ENCODE data around the gene SLC25A21.

DNA sequence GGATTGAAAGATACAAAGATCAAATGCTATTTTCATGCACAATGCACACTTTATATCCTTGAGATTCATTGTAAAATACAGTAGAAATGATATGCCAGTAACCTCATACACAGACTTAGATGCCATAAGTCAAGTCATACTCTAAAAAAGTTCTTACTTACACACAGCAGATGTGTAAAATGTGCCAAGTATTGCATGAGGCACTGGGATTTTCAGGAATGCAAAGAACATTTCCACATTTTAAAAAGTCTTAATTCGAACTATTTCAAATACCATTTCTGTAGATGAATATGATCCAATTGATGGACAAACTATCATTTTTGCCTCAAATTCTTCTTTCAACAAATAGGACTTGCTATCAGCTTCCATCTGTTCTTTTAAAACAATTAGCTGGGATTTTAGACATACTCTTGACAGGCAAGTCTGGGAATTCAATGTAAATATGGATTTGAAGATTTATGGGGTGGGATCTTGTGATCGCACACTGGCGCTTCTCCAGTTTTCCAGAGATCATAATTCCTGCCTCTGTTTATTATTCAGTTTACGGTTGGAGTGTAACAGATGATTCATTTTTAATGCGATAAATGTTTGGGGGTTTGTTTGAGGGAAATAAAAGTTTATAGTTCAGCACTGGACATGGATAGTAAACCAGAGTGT is 326.9 kb downstream of the SLC25A21 start:
- TF ChIP-seq, protein P1, sequence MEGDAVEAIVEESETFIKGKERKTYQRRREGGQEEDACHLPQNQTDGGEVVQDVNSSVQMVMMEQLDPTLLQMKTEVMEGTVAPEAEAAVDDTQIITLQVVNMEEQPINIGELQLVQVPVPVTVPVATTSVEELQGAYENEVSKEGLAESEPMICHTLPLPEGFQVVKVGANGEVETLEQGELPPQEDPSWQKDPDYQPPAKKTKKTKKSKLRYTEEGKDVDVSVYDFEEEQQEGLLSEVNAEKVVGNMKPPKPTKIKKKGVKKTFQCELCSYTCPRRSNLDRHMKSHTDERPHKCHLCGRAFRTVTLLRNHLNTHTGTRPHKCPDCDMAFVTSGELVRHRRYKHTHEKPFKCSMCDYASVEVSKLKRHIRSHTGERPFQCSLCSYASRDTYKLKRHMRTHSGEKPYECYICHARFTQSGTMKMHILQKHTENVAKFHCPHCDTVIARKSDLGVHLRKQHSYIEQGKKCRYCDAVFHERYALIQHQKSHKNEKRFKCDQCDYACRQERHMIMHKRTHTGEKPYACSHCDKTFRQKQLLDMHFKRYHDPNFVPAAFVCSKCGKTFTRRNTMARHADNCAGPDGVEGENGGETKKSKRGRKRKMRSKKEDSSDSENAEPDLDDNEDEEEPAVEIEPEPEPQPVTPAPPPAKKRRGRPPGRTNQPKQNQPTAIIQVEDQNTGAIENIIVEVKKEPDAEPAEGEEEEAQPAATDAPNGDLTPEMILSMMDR (IDR thresholded peaks at IDR 0.05), result no peak
- TF ChIP-seq POLR2AphosphoS5 (IDR thresholded peaks at IDR 0.05) (no peak), EP300 (IDR thresholded peaks at IDR 0.05) (no peak), POLR2A (IDR thresholded peaks at IDR 0.05) (no peak)

All from suprapubic skin (tissue), 4 donors.